ENCODE measurements around the gene MUC3A. TPM values are rescaled to one million over a fixed set of nuclear protein-coding genes. Genes with fewer than 3 reads are reported as not detected.
"Not testable (repeated sequence)": the region's sequence is repeated elsewhere in the genome, so short reads cannot be mapped to it uniquely, and the experiment has no call there.

The MUC3A gene
- total RNA-seq, 1 experiment from 2014 or later = not detected

GRCh38 chr7:100968650-100969049 is 19.3 kb downstream of the MUC3A start:
- no peak for DNase-seq (ENCODE audit: low read depth)

- DNase-seq (ENCODE audit: low read depth) = no peak
Measured at GRCh38 chr7:100969066-100969615, 19.8 kb downstream of the MUC3A start, which contains the start of gene MUC12. Gene MUC12 (plus strand): TSS chr7:100969565. CDS start chr7:100969623, 58 bp downstream.

GRCh38 chr7:100971111-100972001 is 22.0 kb downstream of the MUC3A start:
- DNase-seq (ENCODE audit: low read depth) = no peak

GRCh38 chr7:100972002-100972347 is 22.6 kb downstream of the MUC3A start:
- no peak for DNase-seq (ENCODE audit: low read depth)

- no peak for DNase-seq (ENCODE audit: low read depth)
Measured at GRCh38 chr7:100974021-100974420, 24.7 kb downstream of the MUC3A start.

GRCh38 chr7:100975371-100975821 is 26.1 kb downstream of the MUC3A start:
- no peak for DNase-seq (ENCODE audit: low read depth)

- no peak for DNase-seq (ENCODE audit: low read depth)
Measured at GRCh38 chr7:100978300-100978699, 29.0 kb downstream of the MUC3A start.

- no peak for DNase-seq (ENCODE audit: low read depth)
Measured at GRCh38 chr7:100983451-100984187, 34.3 kb downstream of the MUC3A start.

GRCh38 chr7:100984241-100984918 is 35.0 kb downstream of the MUC3A start:
- DNase-seq (ENCODE audit: low read depth) = not testable (repeated sequence)

GRCh38 chr7:100985033-100985797 is 35.9 kb downstream of the MUC3A start:
- not testable (repeated sequence) for DNase-seq (ENCODE audit: low read depth)

GRCh38 chr7:100991631-100992030 is 42.3 kb downstream of the MUC3A start:
- no peak for DNase-seq (ENCODE audit: low read depth)

- not testable (repeated sequence) for DNase-seq (ENCODE audit: low read depth)
Measured at GRCh38 chr7:100992280-100992679, 42.9 kb downstream of the MUC3A start.

GRCh38 chr7:100994671-100995070 is 45.3 kb downstream of the MUC3A start:
- not testable (repeated sequence) for DNase-seq (ENCODE audit: low read depth)

GRCh38 chr7:100998530-100998929 is 49.2 kb downstream of the MUC3A start:
- DNase-seq (ENCODE audit: low read depth) = not testable (repeated sequence)

GRCh38 chr7:100999334-100999733 is 50.0 kb downstream of the MUC3A start:
- DNase-seq (ENCODE audit: low read depth) = not testable (repeated sequence)

- not testable (repeated sequence) for DNase-seq (ENCODE audit: low read depth)
Measured at GRCh38 chr7:101000025-101000424, 50.7 kb downstream of the MUC3A start.

GRCh38 chr7:101002333-101002732 is 53.0 kb downstream of the MUC3A start:
- not testable (repeated sequence) for DNase-seq (ENCODE audit: low read depth)

- DNase-seq (ENCODE audit: low read depth) = not testable (repeated sequence)
Measured at GRCh38 chr7:101007361-101007760, 58.0 kb downstream of the MUC3A start.

GRCh38 chr7:101009629-101010028 is 60.3 kb downstream of the MUC3A start:
- no peak for DNase-seq (ENCODE audit: low read depth)

GRCh38 chr7:101012931-101013330 is 63.6 kb downstream of the MUC3A start:
- no peak for DNase-seq (ENCODE audit: low read depth)

Data from HT1080 (cell line).